HUDEP-2 (cell line): ENCODE measurements around the gene PUS1.
A peak's percentile ranks its signal among the peaks of the same experiment; 100 is the strongest.
"Not testable (repeated sequence)": the region's sequence is repeated elsewhere in the genome, so short reads cannot be mapped to it uniquely, and the experiment has no call there.

Experiments used
- DNase-seq, 76 experiments: peaks; one replicate each; lab custom pipeline; 2025; ENCODE audit not compliant: unreplicated experiment in 76 of 76; lab: John Stamatoyannopoulos, UW

The PUS1 gene

DNA sequence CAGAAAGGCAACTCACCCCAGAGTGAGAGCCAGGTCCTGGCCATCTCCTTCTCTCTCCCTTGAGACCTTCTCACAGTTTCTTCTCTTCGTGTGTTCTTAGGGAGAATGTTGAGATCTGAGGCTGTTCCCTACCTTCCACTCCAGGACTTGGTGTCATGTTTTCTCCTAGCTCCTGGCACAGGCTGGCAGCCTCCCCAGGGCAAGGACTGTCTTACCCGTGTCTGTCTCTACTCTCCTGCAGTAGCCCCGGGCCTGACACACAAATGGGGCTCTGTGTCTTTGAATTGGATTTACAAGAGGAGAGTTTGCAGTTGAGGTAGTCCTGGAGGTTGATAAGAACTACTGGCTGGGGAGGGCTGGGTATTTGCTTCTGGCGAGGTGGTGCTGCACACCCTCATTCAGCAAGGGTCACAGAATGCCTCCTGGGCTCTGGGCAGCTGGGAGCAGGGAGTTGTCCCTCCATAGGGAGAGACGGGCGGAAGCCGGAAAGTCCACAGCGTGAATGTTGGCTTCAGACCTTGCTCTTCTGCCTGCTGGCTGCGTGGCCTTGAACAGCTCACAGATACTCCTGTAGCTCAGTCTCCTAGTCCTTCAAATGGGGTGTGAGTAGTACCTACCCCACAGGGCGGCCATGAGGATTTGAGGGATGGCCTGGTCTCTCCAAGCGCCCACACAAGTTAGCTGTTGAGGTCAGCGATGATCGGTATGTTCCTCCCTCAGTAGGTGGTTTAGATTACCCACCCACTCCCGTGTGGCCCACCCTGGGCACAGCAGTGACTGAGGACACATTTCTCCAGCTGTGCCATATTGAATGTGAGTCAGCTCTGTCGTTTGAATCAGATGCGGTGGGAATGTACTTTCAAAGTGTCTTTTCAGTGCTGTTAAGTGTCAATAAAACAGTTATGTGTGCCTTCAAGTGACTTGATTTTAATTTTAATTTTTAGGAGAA is 30.8 kb downstream of the PUS1 start:
- DNase-seq: no peak

DNA sequence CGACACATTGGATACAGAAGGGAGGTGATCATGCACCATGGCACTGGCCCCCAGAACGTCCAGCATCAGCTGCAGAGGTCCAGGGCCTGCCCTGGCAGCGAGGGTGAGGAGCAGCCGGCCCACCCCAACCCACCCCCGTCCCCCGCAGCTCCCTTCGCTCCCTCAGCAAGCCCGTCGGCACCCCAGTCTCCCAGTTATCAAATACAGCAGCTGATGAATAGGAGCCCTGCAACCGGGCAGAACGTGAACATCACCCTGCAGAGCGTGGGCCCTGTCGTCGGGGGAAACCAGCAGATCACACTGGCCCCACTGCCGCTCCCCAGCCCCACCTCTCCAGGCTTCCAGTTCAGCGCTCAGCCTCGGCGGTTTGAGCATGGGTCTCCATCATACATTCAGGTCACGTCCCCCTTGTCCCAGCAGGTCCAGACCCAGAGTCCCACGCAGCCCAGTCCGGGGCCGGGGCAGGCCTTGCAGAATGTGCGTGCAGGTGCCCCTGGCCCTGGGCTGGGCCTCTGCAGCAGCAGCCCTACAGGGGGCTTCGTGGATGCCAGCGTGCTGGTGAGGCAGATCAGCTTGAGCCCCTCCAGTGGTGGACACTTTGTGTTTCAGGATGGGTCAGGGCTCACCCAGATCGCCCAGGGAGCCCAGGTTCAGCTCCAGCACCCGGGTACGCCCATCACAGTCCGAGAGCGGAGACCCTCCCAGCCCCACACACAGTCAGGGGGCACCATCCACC is 31.7 kb downstream of the PUS1 start:
- DNase-seq: not testable (repeated sequence)

DNA sequence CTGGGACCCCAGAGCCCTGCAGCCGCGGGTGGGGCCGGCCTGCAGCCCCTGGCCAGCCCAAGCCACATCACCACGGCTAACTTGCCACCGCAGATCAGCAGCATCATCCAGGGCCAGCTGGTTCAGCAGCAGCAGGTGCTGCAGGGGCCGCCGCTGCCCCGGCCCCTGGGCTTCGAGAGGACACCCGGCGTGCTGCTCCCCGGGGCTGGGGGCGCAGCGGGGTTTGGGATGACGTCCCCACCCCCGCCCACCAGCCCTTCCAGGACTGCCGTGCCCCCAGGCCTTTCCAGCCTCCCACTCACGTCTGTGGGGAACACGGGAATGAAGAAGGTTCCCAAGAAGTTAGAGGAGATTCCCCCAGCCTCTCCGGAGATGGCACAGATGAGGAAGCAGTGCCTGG is 32.3 kb downstream of the PUS1 start:
- DNase-seq: not testable (repeated sequence)

DNA sequence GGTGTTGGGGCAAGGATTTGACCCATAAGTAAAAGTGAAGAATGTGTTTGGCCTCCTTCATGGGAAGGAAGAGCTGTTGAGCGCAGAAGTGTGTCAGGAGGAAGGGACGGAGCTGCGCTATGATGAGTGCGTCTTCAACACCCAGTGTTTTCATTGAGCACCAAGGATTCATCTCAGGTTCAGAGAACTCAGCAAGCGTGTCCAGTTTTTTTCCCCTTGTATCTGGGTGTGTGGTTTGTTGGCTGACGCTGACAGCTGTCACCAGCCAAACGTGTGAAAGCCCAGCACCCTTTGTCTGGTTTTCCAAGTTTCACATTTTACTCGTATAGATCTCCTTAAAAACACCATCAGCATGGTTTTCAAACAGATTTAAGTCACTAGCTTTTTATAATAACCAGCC is 33.0 kb downstream of the PUS1 start:
- no peak for DNase-seq

DNA sequence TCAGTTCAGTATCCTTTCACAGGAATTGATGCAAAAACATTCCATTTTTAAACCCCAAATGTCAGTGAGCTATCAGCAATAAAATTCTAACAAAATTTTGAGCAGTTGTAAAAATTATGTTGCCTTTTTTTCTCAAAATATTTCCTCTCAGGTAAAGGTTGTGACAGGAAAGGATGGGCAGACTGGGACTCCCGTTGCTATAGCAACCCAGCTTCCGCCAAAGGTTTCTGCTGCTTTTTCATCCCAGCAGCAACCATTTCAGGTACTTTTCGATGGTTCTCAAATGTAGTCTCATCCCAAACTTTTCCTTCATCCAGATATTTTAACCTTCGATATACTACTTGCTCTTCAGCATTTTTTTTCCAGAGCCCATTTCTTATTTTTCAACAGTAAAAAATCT is 34.3 kb downstream of the PUS1 start:
- no peak for DNase-seq

GRCh38 chr12:131965073-131965472 is 36.0 kb downstream of the PUS1 start:
- DNase-seq: no peak

- DNase-seq: no peak
Observed at GRCh38 chr12:131971226-131971625, 42.1 kb downstream of the PUS1 start.

- DNase-seq: no peak
Observed at GRCh38 chr12:131975228-131975627, 46.2 kb downstream of the PUS1 start.

GRCh38 chr12:131979606-131980005 is 50.5 kb downstream of the PUS1 start:
- DNase-seq: no peak

DNA sequence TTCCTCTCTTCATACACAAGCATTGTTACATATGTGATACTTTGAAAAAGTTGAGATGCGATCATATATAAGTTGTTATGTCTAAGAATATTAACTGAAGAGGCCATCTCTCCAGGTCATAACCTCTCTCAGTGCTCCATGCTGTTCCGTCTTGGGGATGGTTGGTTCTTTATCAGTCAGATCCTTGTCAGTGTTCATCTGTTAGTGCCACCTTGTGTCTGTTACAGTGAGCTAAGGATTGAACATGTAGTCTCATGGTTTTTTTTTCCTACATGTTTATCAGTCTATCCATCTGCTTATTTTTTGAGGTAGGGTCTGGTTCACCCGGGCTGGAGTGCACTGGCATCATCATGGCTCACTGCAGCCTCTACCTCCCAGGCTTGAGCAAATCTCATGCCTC is 51.2 kb downstream of the PUS1 start:
- DNase-seq: peak in 11 of 76 experiments; percentile 2 to 35 (median 15)

DNA sequence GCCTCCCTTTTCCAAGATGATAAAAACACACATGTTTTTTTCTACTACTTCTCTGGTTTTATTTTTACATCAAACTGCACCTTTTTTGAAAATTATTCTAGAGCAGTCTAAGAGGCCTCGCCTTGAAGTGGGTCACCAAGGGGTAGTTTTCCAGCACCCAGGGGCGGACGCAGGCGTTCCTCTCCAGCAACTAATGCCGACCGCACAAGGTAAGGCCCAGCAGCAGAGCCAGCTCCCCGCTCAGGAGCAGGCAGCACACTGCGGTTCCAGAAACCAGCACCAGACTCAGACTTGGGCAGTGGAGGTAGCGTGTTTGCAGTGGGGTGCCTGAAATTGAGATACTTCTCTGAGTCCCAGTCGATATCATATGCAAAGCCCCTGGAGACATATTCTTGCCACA is 52.3 kb downstream of the PUS1 start:
- no peak for DNase-seq

- no peak for DNase-seq
Observed at GRCh38 chr12:131982041-131982440, 53.0 kb downstream of the PUS1 start.

GRCh38 chr12:131983026-131983425 is 54.0 kb downstream of the PUS1 start:
- DNase-seq: no peak

- DNase-seq: no peak
Observed at GRCh38 chr12:131983554-131983953, 54.5 kb downstream of the PUS1 start.

GRCh38 chr12:131984334-131984733 is 55.3 kb downstream of the PUS1 start:
- DNase-seq: no peak

GRCh38 chr12:131985510-131985875 is 56.4 kb downstream of the PUS1 start:
- not testable (repeated sequence) for DNase-seq

GRCh38 chr12:131986361-131986760 is 57.3 kb downstream of the PUS1 start:
- no peak for DNase-seq

- DNase-seq: peak in 68 of 76 experiments; percentile 6 to 82 (median 45)
Observed at GRCh38 chr12:131986910-131987309, 57.8 kb downstream of the PUS1 start.

DNA sequence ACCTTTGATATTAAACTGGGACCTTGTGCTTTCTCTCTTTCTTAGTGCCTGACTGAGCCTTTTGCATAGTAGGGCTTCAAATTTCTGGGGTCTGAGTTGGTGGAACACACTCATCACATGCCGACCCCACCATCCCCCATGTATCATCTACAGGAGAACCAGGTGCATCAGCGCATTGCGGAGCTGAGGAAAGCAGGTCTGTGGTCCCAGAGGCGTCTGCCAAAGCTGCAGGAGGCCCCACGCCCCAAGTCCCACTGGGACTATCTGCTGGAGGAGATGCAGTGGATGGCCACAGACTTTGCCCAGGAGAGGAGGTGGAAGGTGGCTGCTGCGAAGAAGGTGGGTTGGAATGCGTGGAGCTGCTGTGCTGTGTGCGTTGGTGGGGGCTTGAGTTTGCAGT is 58.5 kb downstream of the PUS1 start:
- DNase-seq: no peak

DNA sequence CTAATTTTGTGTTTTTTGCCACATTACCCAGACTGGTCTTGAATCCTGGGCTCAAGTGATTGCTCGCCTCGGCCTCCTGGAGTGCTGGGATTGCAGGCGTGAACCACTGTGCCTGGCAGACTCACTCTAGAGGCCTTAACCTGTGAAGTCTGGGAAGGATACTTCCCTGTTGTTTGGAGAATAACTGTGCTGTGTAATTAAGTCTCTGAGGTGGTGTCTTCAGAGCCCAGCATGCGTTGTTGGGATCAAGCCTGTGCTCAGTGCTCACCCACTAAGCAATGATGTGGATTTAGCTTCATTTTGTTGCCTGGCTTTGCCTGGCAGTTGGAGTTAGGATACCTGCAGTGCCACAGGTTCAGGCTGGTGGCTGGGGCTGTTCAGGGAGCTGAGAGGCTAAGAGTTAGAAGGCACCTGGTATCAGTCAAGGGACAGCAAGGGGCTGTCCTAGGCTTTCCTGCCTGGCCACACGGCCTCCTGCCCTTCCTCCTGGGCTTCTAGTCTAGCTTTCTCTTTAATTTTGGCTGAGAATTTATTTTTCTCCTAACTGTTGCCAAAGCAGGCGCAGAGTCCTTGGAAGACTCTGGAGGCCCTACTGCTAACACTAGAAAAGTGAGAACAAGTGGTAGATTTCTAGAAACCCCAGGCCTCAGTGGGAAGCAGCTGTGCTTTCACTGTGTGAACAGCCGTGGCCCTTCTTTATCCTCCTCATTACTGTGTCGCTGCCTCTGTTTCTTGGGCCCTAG is 59.1 kb downstream of the PUS1 start:
- no peak for DNase-seq

DNA sequence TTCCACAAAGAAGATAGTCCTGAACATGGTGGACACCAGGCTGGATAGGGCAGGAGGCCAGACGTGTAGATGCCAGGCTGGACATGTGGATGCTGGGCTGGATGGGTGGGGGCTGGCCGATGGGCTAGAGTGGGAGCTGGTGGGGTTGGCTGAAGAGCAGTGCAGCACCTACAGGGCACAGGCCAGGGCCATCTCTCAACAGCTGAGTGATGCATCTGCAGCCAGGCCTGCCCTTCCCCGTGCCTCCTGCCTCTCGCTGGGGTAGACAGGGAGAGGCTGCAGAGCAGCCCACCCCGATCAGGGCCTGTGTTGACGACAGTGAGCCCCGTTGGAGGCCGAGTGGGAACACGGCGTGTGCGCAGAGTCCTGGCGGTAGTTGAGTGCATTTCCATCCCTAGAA is 59.9 kb downstream of the PUS1 start:
- DNase-seq: no peak
